UCSD-AML1 (cell line): ENCODE measurements around the gene DOK6.

Experiments
- DNase-seq: peaks from one replicate; lab custom pipeline; 2025; ENCODE audit not compliant: unreplicated experiment; lab: John Stamatoyannopoulos, UW

DOK6 gene

GRCh38 chr18:69432847-69433246, 32.2 kb downstream of the DOK6 start:
- no peak for DNase-seq

DNA sequence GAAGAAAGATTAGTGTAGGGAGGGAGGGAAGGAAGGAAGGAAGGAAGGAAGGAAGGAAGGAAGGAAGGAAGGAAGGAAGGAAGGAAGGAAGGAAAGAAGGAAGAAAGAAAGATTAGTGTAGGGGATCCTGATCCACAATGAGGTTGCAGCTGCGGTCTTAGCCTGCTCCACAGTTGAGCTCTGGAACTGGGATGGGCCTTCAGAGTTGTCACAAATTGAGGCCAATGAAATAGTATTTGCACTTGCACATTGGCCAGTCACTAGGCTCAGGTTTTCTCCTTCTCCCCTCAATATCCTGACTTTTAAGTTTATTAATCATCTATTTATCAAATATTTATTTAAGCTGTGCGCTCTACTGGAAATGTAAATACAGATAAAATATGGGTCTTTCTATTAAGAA, 34.3 kb downstream of the DOK6 start:
- DNase-seq: no peak

- DNase-seq: no peak
Observed at GRCh38 chr18:69444221-69444620, 43.5 kb downstream of the DOK6 start.

- no peak for DNase-seq
Observed at GRCh38 chr18:69447886-69448285, 47.2 kb downstream of the DOK6 start.

- DNase-seq: no peak
Observed at GRCh38 chr18:69455125-69455524, 54.4 kb downstream of the DOK6 start.

GRCh38 chr18:69469444-69469919, 68.8 kb downstream of the DOK6 start:
- DNase-seq: peak; percentile 6

DNA sequence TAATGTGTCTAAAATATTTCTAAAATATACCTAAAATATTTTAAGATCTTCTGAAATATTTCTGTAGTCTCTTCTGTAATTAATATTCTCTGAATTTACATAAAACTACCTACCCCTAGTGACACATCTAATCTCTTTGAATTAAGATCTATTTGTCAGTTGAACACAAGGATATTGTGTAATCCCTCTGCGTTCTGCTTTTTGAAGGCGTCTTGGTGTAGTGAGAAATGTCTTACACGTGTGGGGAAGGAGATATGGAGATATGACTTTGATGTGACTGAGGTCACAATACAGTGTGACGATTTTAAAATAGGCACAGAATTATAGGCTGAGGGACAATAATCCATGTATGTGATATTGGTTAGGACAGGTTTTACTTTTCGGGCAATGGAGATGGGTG, 79.8 kb downstream of the DOK6 start:
- DNase-seq: no peak

DNA sequence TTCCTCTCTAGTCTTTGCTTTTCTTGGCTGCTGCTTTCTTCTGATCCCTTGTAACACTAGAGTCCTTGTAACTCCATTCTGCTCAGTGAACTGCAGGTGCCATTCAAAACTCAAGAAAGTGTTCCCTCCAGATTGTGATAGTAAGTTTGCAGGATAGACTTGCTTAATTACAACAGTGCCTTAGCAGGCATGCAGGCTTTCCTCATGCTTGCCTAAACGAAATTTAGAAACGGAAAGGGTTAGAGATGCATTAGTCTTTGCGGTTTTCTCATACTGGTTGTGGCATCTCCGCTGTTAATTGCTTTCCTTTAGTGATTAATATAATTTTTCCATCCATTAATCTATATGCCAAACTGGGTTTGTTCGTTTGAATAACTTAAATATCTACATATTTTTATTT, 82.9 kb downstream of the DOK6 start:
- no peak for DNase-seq

DNA sequence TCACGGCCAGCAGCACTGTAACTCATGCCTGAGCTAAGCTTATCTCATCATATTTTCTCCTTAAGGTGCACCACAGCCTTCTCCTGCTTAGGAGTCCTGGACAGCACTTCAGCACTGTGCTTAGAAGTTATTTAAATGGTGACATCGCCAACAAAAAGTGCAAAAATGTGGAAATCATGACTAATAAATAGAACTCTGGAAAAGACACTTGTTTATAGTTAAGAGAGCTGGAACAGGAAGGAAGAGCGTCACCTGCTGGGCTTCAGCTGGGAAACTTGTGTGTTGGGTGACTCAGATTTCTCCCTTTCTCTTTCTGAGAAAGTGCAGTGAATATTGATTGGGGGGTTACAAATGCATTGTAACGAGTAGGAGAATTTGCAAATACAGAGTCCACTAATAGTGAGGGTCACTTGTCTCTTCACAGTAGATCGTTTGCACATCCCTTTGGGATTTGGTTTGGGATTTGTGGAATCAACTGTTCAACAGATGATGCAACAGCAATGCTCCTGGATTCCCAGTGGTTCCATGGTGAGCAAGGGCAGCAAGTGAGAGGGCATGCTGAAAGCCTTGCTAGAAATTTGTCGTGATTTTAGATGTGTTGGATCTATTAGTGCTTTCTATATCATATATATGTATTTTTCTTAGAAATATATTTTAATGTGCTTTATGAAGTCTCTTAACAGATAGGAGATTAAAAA, 84.2 kb downstream of the DOK6 start:
- no peak for DNase-seq

DNA sequence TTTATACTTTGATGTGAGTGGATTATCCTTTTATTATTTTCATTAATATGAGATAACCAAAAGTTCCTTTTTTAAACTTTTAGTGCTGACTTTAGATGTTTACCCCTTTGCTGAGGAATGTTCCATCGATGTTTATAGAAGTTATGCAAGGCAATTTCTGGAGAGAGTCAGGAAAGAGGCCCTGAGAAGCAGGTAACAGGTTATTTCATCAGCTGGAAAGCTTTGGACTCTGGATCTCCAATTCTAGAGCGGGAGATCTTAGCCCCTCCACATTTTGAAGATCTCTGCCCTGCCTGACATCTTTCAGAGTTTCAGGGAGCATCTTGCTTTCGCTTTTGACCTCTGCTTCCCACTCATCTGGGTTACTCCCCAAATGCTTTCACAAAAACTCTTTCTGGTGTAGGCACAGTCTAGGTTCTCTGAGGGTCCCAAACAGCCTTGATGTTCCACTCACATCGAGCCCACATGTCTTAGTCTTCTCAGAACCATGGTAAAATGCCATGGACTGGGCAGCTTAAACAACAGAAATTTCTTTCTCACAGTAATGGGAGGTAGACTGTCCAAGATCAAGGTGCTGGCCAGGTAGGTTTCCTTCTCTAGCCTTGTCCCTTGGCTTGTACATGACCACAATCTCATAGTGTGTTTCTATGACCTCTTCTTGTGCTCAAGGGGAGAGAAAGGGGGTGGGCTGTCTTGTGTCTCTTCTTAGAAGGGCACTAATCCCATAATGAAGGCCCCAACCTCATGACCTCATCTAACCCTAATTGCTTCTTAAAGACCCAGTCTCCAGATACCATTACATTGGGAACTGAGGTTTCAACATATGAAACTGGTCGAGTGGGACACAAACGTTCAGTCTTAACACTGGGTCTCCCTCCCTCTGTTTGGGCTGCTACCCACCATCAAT, 87.1 kb downstream of the DOK6 start:
- DNase-seq: no peak

- DNase-seq: no peak
Observed at GRCh38 chr18:69490072-69490471, 89.4 kb downstream of the DOK6 start.

- DNase-seq: no peak
Observed at GRCh38 chr18:69490813-69491212, 90.1 kb downstream of the DOK6 start.

DNA sequence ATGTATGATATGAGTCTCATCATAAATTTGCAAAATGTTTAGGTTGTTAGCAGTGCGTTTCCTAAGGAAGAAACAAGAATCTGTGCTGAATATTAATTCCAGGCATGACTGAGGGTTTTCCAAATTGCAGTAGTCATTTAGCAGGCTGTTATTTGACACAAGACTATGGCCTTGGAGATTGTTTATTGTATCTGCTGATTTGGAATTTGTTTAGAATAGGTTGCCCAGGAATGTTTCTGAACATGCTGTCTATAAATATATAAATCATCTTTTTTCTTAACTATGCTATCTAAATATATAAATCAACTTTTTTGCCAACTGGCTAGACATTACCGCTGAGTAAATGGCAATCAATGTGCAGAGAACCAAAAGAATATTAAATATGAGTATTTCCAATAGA, 90.9 kb downstream of the DOK6 start:
- no peak for DNase-seq

DNA sequence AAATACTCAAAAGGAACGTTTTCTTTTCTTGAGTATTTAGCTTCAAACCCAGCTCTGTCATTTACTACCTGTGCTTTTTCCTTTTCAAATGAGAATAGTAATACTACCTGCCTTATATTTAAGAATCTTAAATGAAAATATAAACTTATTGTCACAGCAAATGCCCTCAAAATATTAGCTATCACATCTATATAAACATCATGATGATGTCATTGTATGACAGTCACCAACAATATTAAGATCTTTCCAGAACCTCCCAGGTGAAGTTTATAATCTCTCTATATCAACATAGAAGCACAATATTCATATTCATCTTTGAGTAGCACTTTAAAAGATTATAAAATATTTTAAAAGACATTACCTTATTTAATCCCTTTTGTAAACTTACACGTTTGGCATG, 92.2 kb downstream of the DOK6 start:
- DNase-seq: no peak

- no peak for DNase-seq
Observed at GRCh38 chr18:69494841-69495240, 94.2 kb downstream of the DOK6 start.

DNA sequence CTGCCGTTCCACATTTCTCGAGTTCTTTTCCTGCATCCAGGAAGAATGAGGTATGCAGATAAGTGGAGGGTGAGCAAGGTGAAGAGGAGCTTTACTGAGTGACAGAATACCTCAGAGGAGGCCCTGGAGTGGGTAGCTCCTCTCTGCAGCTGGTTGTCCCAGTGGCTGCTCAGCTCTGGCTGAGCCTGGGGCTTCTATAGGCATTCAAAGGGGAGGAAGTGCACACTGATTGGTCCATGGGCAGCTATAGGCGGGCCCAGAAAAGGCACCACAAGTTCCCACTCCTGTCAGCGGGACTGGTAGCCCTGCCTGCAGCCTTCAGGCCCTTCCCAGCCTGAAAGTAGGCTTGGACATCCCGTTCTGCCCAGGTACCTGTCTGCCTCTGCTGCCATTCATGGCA, 94.7 kb downstream of the DOK6 start:
- DNase-seq: no peak

DNA sequence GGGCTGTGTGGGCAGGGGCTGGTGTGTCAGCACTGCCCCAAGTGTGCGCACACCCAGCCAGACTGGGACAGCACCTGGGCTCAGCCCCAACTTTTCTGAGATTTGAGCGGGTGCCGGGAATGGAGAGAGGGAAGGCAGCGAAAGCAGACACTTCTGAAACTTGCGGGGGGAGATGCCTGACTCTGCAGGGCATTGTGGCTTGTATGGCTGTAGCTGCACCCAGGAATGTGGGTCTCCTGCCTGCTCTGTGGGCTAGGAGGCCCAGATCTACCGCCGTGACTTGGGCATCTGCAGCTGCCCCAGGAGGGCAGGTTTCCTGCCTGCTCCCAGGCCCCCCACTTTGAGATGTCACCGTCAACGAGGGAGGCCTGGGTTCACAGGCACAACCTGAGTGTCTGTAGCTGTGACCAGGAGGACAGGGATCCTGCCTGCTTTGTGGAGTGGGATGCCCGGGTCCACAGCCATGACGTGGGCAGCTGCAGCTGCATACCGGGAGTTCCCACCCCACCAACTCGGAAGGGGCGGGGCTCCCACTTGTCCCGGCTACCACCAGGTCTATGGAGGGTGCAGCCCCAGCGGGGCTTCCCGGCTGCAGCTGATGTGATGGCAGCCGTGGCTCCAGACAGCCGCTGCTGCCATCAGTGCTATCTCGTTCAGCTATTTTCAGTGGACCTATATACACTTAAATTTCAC, 95.3 kb downstream of the DOK6 start:
- DNase-seq: no peak

- no peak for DNase-seq
Observed at GRCh38 chr18:69518989-69519388, 118.3 kb downstream of the DOK6 start.

DNA sequence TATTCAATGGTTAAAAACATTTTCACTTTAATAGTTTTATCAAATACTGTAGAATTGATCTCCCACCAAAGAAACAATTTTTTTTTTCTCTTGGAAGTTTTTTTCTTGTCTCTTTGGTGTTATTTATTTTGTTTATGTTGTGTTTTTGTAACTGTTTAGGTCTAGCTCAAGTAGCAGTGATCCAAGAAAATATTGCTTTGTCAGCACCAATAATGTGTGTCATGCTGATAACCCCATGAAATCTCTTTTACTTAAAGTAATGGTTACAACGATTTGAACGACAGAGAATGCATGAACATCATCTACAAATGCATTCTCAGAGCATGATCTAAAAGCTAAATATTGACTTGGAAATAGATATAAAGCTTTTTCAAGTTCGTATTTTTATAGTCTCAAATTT, 122.9 kb downstream of the DOK6 start:
- DNase-seq: no peak

GRCh38 chr18:69528435-69528834, 127.7 kb downstream of the DOK6 start:
- DNase-seq: no peak

- DNase-seq: no peak
Observed at GRCh38 chr18:69529151-69529550, 128.5 kb downstream of the DOK6 start.

DNA sequence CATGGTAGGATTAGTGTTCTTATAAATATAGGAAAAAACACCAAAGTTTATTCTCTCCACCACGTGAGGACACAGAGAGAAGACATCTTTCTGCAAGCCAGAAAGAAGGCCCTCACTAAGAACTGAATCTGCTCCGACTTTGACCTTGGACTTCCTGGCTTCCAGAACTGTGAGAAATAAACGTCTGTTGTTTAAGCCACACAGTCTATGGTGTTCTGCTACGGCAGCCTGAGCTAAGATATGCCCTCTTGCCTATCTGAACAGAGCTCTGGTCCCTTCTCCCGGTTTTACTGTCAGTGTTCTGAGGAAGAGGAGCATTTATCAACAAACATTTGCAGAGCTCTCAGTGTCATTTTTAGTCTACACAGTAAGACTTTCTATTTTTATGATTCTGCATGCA, 131.3 kb downstream of the DOK6 start:
- no peak for DNase-seq
